HG03025 (cell line): ENCODE data around the gene TMEM151A.
A peak's percentile ranks its signal among the peaks of the same experiment; 100 is the strongest.
"Not testable (repeated sequence)": the region's sequence is repeated elsewhere in the genome, so short reads cannot be mapped to it uniquely, and the experiment has no call there.

ENCODE experiments used
- ATAC-seq: cut with Tn5 transposase; IDR thresholded peaks from one replicate; pipeline ENCODE4 v1.9.1; 2021; ENCODE audit warnings: mild to moderate bottlenecking, moderate library complexity; ENCODE audit not compliant: unreplicated experiment, low FRiP score

TMEM151A gene

GRCh38 chr11:66297610-66298009, 5.9 kb downstream of the TMEM151A start:
- no peak for ATAC-seq

- ATAC-seq, result no peak
Measured at GRCh38 chr11:66299186-66299585, 7.5 kb downstream of the TMEM151A start.

- no peak for ATAC-seq
Measured at GRCh38 chr11:66302656-66303055, 11.0 kb downstream of the TMEM151A start.

GRCh38 chr11:66309475-66309874, 17.8 kb downstream of the TMEM151A start:
- no peak for ATAC-seq

- ATAC-seq, result no peak
Measured at GRCh38 chr11:66310324-66310723, 18.6 kb downstream of the TMEM151A start.

GRCh38 chr11:66310803-66311440, 19.2 kb downstream of the TMEM151A start:
- not testable (repeated sequence) for ATAC-seq

GRCh38 chr11:66311470-66311964, 19.8 kb downstream of the TMEM151A start:
- ATAC-seq, result no peak

- ATAC-seq, result peak; percentile 63
Measured at GRCh38 chr11:66311965-66312548, 20.4 kb downstream of the TMEM151A start.

- ATAC-seq, result peak; percentile 55
Measured at GRCh38 chr11:66312549-66313320, 21.0 kb downstream of the TMEM151A start.

GRCh38 chr11:66313321-66314185, 21.9 kb downstream of the TMEM151A start:
- no peak for ATAC-seq

GRCh38 chr11:66314186-66314501, 22.4 kb downstream of the TMEM151A start:
- no peak for ATAC-seq

- no peak for ATAC-seq
Measured at GRCh38 chr11:66314561-66315497, 23.1 kb downstream of the TMEM151A start.

- no peak for ATAC-seq
Measured at GRCh38 chr11:66315498-66315885, 23.8 kb downstream of the TMEM151A start.

GRCh38 chr11:66315921-66316811, 24.5 kb downstream of the TMEM151A start:
- ATAC-seq, result no peak

GRCh38 chr11:66316849-66317251, 25.2 kb downstream of the TMEM151A start, which contains the start of gene CD248:
Gene CD248 (minus strand): TSS chr11:66317044. CDS start chr11:66317027, 17 bp downstream.
- ATAC-seq, result no peak

GRCh38 chr11:66317322-66317722, 25.6 kb downstream of the TMEM151A start:
- ATAC-seq, result no peak

- ATAC-seq, result no peak
Measured at GRCh38 chr11:66317723-66318599, 26.3 kb downstream of the TMEM151A start.

GRCh38 chr11:66318600-66318970, 26.9 kb downstream of the TMEM151A start:
- no peak for ATAC-seq
